K562 (cell line): ENCODE results near the gene METAP1D. TPM values are rescaled to one million over a fixed set of nuclear protein-coding genes. Genes with fewer than 3 reads are reported as not detected.
A peak's percentile ranks its signal among the peaks of the same experiment; 100 is the strongest.

Experiments used
- ARID1B ChIP-seq: fragments of 450-650 bp; IDR thresholded peaks from 2 replicates; pipeline ENCODE4 v1.6.1; 2016; ENCODE audit warnings: antibody characterized with exemption, mild to moderate bottlenecking, inconsistent platforms
- ETV5 ChIP-seq: sonication (generic); formaldehyde crosslinking; IDR thresholded peaks from 2 replicates; pipeline ENCODE4 v1.4.0; 2020; ENCODE audit warnings: low read depth, mild to moderate bottlenecking, missing genetic modification reagents
- ID3 ChIP-seq, 2 experiments: fragments of 250-450 bp in 1 of 2; fragments of 450-650 bp in 1 of 2; sonication (Bioruptor Pico) in 1 of 2; IDR thresholded peaks; 2 replicates each; pipeline versions ENCODE4 v1.6.1 to v1.8.0; 2016 to 2021; ENCODE audit warnings: mild to moderate bottlenecking in 2 of 2, moderate library complexity in 2 of 2, missing compliant biosample characterization in 1 of 2, missing genetic modification characterization in 1 of 2
- KLF1 ChIP-seq: fragments of 450-650 bp; IDR thresholded peaks from 2 replicates; pipeline ENCODE4 v1.6.1; 2016; ENCODE audit warnings: missing genetic modification characterization, missing compliant biosample characterization
- NCOA1 ChIP-seq: fragments of 450-650 bp; IDR thresholded peaks from 2 replicates; pipeline ENCODE4 v1.6.1; 2016; ENCODE audit warnings: low read depth
- NR1H2 ChIP-seq: sonication (generic); formaldehyde crosslinking; IDR thresholded peaks from 2 replicates; pipeline ENCODE4 v1.4.0; 2020; ENCODE audit warnings: mild to moderate bottlenecking, missing genetic modification reagents
- TEAD1 ChIP-seq, 2 experiments: fragments of 450-650 bp in 1 of 2; sonication (generic) in 1 of 2; formaldehyde crosslinking; IDR thresholded peaks; 2 replicates each; pipeline versions ENCODE4 v1.4.0 to v1.8.0; 2020 to 2022; ENCODE audit warnings: mild to moderate bottlenecking in 2 of 2, missing genetic modification reagents in 1 of 2
- ZBTB7A ChIP-seq: IDR thresholded peaks from 2 replicates; pipeline ENCODE4 v1.6.1; 2011; ENCODE audit warnings: low read depth, mild to moderate bottlenecking, low read length, moderate library complexity, borderline replicate concordance; ENCODE audit not compliant: control insufficient read depth
- ZHX1 ChIP-seq: fragments of 150-350 bp; conservative IDR thresholded peaks from 2 replicates; pipeline ENCODE4 v1.6.1; 2014; ENCODE audit warnings: low read length
- polyA plus RNA-seq, 8 experiments: library from polyadenylated mRNA; depleted of rRNA in 4 of 8; stranded (reverse) in 5 of 8; unstranded in 3 of 8; fragments of >200 nt; fragmentation: Nextera tagmentation in 2 of 8; fragmentation: Illumina TruSeq in 1 of 8; extraction: Ambion mirVana in 2 of 8; extraction: Trizol in 1 of 8; gene quantifications; 2 replicates each; pipeline versions ENCODE4 v1.2.1 to v1.2.3, GENCODE V29; 2011 to 2014; ENCODE audit warnings: inconsistent platforms in 1 of 8, missing spikeins in 1 of 8
- total RNA-seq, 7 experiments: library from RNA; depleted of rRNA in 6 of 7; stranded (reverse); fragments of >200 nt in 6 of 7; fragmentation: Illumina TruSeq in 2 of 7; extraction: Trizol in 2 of 7; gene quantifications; 2 replicates each; pipeline versions ENCODE4 v1.2.1 to v1.2.3, GENCODE V29; 2011 to 2021; ENCODE audit warnings: low replicate concordance in 1 of 7
- TF ChIP-seq, protein P1 (sequence below), 2 experiments: fragments of 450-650 bp; formaldehyde crosslinking in 1 of 2; IDR thresholded peaks; 2 replicates each; pipeline versions ENCODE4 v1.4.0 to v1.6.1; 2014 to 2020; ENCODE audit warnings: mild to moderate bottlenecking in 2 of 2, borderline replicate concordance in 1 of 2, low read depth in 1 of 2
- TF ChIP-seq, protein P2 (sequence below): fragments of 250-450 bp; sonication (Bioruptor Pico); IDR thresholded peaks from 2 replicates; pipeline ENCODE4 v1.5.0; 2020; ENCODE audit warnings: mild to moderate bottlenecking, borderline replicate concordance

METAP1D gene
- total and polyA plus RNA-seq, 9 of the 15 experiments (the other 6 are each of a cell fraction or from before 2014, with no cell fraction given) = 8.0 to 23.4 (median 15.7) TPM

GRCh38 chr2:172084645-172085459 lies 85.1 kb downstream of the METAP1D start (continued):
- TF ChIP-seq, protein P1, sequence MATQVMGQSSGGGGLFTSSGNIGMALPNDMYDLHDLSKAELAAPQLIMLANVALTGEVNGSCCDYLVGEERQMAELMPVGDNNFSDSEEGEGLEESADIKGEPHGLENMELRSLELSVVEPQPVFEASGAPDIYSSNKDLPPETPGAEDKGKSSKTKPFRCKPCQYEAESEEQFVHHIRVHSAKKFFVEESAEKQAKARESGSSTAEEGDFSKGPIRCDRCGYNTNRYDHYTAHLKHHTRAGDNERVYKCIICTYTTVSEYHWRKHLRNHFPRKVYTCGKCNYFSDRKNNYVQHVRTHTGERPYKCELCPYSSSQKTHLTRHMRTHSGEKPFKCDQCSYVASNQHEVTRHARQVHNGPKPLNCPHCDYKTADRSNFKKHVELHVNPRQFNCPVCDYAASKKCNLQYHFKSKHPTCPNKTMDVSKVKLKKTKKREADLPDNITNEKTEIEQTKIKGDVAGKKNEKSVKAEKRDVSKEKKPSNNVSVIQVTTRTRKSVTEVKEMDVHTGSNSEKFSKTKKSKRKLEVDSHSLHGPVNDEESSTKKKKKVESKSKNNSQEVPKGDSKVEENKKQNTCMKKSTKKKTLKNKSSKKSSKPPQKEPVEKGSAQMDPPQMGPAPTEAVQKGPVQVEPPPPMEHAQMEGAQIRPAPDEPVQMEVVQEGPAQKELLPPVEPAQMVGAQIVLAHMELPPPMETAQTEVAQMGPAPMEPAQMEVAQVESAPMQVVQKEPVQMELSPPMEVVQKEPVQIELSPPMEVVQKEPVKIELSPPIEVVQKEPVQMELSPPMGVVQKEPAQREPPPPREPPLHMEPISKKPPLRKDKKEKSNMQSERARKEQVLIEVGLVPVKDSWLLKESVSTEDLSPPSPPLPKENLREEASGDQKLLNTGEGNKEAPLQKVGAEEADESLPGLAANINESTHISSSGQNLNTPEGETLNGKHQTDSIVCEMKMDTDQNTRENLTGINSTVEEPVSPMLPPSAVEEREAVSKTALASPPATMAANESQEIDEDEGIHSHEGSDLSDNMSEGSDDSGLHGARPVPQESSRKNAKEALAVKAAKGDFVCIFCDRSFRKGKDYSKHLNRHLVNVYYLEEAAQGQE (IDR thresholded peaks at IDR 0.05; ENCODE audit: borderline replicate concordance) = peak; percentile 20; the same call in 1 of the 2 replicates
- TF ChIP-seq, protein P1 (CRISPR knock-in tag; IDR thresholded peaks at IDR 0.05; ENCODE audit: low read depth) = peak; percentile 15; the same call in 1 of the 2 replicates
- no peak; the same call in 1 of the 2 replicates for TF ChIP-seq ETV5
- TF ChIP-seq ZHX1 = no peak
- TF ChIP-seq, protein P2, sequence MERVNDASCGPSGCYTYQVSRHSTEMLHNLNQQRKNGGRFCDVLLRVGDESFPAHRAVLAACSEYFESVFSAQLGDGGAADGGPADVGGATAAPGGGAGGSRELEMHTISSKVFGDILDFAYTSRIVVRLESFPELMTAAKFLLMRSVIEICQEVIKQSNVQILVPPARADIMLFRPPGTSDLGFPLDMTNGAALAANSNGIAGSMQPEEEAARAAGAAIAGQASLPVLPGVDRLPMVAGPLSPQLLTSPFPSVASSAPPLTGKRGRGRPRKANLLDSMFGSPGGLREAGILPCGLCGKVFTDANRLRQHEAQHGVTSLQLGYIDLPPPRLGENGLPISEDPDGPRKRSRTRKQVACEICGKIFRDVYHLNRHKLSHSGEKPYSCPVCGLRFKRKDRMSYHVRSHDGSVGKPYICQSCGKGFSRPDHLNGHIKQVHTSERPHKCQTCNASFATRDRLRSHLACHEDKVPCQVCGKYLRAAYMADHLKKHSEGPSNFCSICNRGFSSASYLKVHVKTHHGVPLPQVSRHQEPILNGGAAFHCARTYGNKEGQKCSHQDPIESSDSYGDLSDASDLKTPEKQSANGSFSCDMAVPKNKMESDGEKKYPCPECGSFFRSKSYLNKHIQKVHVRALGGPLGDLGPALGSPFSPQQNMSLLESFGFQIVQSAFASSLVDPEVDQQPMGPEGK (CRISPR knock-in tag) = no peak
- 0 out of 2 replicates have a peak, but pooled peaks have one; percentile 34 for TF ChIP-seq KLF1 (tag)
- no peak for TF ChIP-seq ID3 (CRISPR knock-in tag; IDR thresholded peaks at IDR 0.05)
- TF ChIP-seq ID3 (tag; IDR thresholded peaks at IDR 0.05) = peak; percentile 66
- no peak for TF ChIP-seq NR1H2
- TF ChIP-seq NCOA1 = peak; percentile 41; the same call in 1 of the 2 replicates
- peak; percentile 72 for TF ChIP-seq ARID1B
- TF ChIP-seq ZBTB7A = peak; percentile 40; the same call in 1 of the 2 replicates
- peak in 1 of 2 experiments; percentile 79; a peak in 1 of 4 replicates for TF ChIP-seq TEAD1 (CRISPR knock-in tag; IDR thresholded peaks at IDR 0.05)
